Mesendoderm (in vitro differentiated cells): ENCODE data around the gene NEK7.
A peak's percentile ranks its signal among the peaks of the same experiment; 100 is the strongest.

Source experiments
- DNase-seq: peaks from one replicate; pipeline ENCODE4 v3.0.0; 2013
- H2AK5ac ChIP-seq: 2 replicates; pipeline ENCODE4 v1.6.1; 2013; ENCODE audit warnings: low read length, inconsistent platforms
- H2BK120ac ChIP-seq: 2 replicates; pipeline ENCODE4 v1.6.1; 2013; ENCODE audit warnings: low read depth, mild to moderate bottlenecking, low read length, moderate library complexity, mixed read lengths
- H2BK15ac ChIP-seq: replicated peaks from 2 replicates; pipeline ENCODE4 v1.6.1; 2013; ENCODE audit warnings: low read depth, mild to moderate bottlenecking, moderate library complexity
- H2BK5ac ChIP-seq: 2 replicates; pipeline ENCODE4 v1.6.1; 2013; ENCODE audit warnings: low read length, inconsistent platforms
- H3K18ac ChIP-seq: 2 replicates; pipeline ENCODE4 v1.6.1; 2013; ENCODE audit warnings: mild to moderate bottlenecking, low read length, mixed read lengths
- H3K23ac ChIP-seq: one replicate; pipeline ENCODE4 v1.6.1; 2013; ENCODE audit warnings: low read length
- H3K27ac ChIP-seq: 2 replicates; pipeline ENCODE4 v1.5.1; 2013; ENCODE audit warnings: low read depth, mild to moderate bottlenecking, inconsistent platforms, low read length, moderate library complexity
- H3K27me3 ChIP-seq: 2 replicates; pipeline ENCODE4 v1.6.1; 2013; ENCODE audit warnings: low read length, control low read depth, mild to moderate bottlenecking, inconsistent platforms; ENCODE audit not compliant: insufficient read depth, poor library complexity
- H3K36me3 ChIP-seq: 2 replicates; pipeline ENCODE4 v1.6.1; 2013; ENCODE audit warnings: low read length, inconsistent platforms; ENCODE audit not compliant: control insufficient read depth, insufficient read depth
- H3K4ac ChIP-seq: one replicate; pipeline ENCODE4 v1.6.1; 2013; ENCODE audit warnings: low read depth, mild to moderate bottlenecking, low read length, moderate library complexity
- H3K4me1 ChIP-seq: 2 replicates; pipeline ENCODE4 v1.6.1; 2013; ENCODE audit warnings: low read depth, low read length, inconsistent platforms; ENCODE audit not compliant: control insufficient read depth
- H3K4me2 ChIP-seq: 2 replicates; pipeline ENCODE4 v1.6.1; 2013; ENCODE audit warnings: low read length
- H3K4me3 ChIP-seq: 2 replicates; pipeline ENCODE4 v1.5.1; 2013; ENCODE audit warnings: mild to moderate bottlenecking, low read length
- H3K56ac ChIP-seq: one replicate; pipeline ENCODE4 v1.6.1; 2013; ENCODE audit warnings: low read length
- H3K79me1 ChIP-seq: 2 replicates; pipeline ENCODE4 v1.6.1; 2013; ENCODE audit warnings: low read length, inconsistent platforms
- H3K79me2 ChIP-seq: 2 replicates; pipeline ENCODE4 v1.6.1; 2013; ENCODE audit warnings: mild to moderate bottlenecking, low read length; ENCODE audit not compliant: control insufficient read depth, insufficient read depth
- H3K9ac ChIP-seq: 2 replicates; pipeline ENCODE4 v1.6.1; 2013; ENCODE audit warnings: low read length, inconsistent platforms
- H4K5ac ChIP-seq: one replicate; pipeline ENCODE4 v1.6.1; 2013; ENCODE audit warnings: low read length
- H4K8ac ChIP-seq: one replicate; pipeline ENCODE4 v1.6.1; 2013; ENCODE audit warnings: low read depth, mild to moderate bottlenecking, control low read depth, low read length, moderate library complexity
- WGBS: extraction: QIAGEN DNeasy Blood & Tissue Kit; methylation state at CpG from one replicate; pipeline ENCODE4 v1.1.7; 2013; ENCODE audit warnings: low lambda C conversion rate, missing lambda C conversion rate; ENCODE audit not compliant: insufficient coverage; ENCODE audit errors: extremely low coverage; 5-methylcytosine and 5-hydroxymethylcytosine counted together

NEK7 gene

DNA sequence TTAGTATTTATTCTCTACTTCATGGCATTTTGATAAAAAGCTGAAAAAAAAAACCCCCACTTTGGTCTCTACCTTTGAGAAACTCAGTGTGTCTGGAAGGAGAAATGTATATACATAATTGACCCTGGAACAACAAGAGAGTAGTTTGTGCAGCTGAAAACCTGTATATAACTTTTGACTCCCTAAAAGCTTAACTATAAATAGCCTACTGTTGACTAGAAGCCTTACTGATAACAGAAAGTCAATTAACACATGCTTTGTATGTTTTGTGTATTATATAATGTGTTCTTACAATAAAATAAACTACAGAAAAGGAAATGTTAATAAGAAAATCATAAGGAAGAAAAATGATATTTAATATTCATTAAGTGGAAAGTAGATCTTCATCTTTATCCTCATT is 88.0 kb downstream of the NEK7 start:
- H3K79me1 ChIP-seq: no peaks in the 10 kb centered on the region
- no peak overlapping the region for H2BK15ac ChIP-seq
- H2BK5ac ChIP-seq: no peak overlapping the region
- no peaks in the 10 kb centered on the region for H3K79me2 ChIP-seq
- H3K4me3 ChIP-seq: no peak overlapping the region
- no peak overlapping the region for H2BK120ac ChIP-seq
- no peak overlapping the region for H3K4ac ChIP-seq
- no peak overlapping the region for H4K8ac ChIP-seq
- no peak overlapping the region for H3K23ac ChIP-seq
- no peak overlapping the region for H4K5ac ChIP-seq
- H2AK5ac ChIP-seq: no peak overlapping the region
- H3K4me2 ChIP-seq: no peak overlapping the region
- no peaks in the 10 kb centered on the region for H3K36me3 ChIP-seq
- no peak overlapping the region for H3K27ac ChIP-seq
- H3K18ac ChIP-seq: no peak overlapping the region
- H3K4me1 ChIP-seq: peaks cover 6% of the 10 kb centered on the region
- no peak overlapping the region for H3K9ac ChIP-seq
- no peaks in the 10 kb centered on the region for H3K27me3 ChIP-seq
- H3K56ac ChIP-seq: no peak overlapping the region
- DNase-seq: no peak

DNA sequence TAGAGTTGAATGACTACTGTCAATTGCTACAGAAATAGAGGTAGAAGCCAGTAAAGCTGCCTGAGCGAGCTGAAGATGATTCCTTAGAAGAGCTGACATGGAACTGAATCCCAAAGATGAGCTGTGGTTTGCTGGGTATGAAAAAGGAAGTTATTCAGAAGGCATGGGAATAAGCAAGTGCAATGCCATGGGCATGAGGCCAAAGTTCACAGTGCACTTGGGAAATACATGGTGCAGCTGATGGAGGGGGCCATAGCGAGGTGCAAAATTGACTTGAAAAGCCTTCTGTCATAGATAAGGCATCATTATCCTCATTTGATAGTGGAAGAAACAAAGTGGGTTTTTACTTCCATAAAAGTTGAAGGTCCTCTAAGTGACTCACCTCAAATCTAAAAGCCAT is 88.6 kb downstream of the NEK7 start:
- H3K4me2 ChIP-seq: no peak overlapping the region
- no peaks in the 10 kb centered on the region for H3K36me3 ChIP-seq
- H2BK5ac ChIP-seq: no peak overlapping the region
- H2AK5ac ChIP-seq: no peak overlapping the region
- no peaks in the 10 kb centered on the region for H3K79me2 ChIP-seq
- H3K27ac ChIP-seq: peak overlapping the region; percentile 27
- no peak for DNase-seq
- no peak overlapping the region for H3K56ac ChIP-seq
- no peak overlapping the region for H3K18ac ChIP-seq
- H3K79me1 ChIP-seq: no peaks in the 10 kb centered on the region
- no peak overlapping the region for H3K9ac ChIP-seq
- H4K5ac ChIP-seq: no peak overlapping the region
- H3K4me1 ChIP-seq: peaks cover 6% of the 10 kb centered on the region
- H4K8ac ChIP-seq: no peak overlapping the region
- no peak overlapping the region for H3K4me3 ChIP-seq
- H2BK120ac ChIP-seq: no peak overlapping the region
- no peak overlapping the region for H2BK15ac ChIP-seq
- no peak overlapping the region for H3K23ac ChIP-seq
- H3K27me3 ChIP-seq: no peaks in the 10 kb centered on the region
- H3K4ac ChIP-seq: no peak overlapping the region
- WGBS: no CpG with 5 or more reads among the region's 2 CpGs

DNA sequence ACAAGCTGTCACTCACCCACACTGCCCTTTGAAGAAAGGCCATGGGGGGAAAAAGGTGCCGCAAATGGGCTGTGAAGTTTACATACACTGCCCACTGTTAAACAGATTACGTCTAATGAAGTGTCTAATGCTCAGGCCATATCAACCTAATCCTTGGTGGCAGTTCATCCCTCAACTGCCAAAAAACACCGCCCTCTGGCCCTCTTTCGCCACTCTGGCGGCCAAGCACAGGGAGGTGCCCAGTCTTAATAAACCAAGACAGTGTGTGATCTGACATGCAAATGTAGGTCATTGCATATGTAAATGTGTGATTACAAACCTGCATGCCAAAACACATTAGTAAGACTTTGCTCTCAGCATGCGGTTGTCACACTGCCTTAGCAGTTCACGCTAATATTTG is 89.5 kb downstream of the NEK7 start:
- H3K36me3 ChIP-seq: no peaks in the 10 kb centered on the region
- no peak overlapping the region for H2BK5ac ChIP-seq
- WGBS: no CpG with 5 or more reads among the region's 7 CpGs
- H3K79me2 ChIP-seq: no peaks in the 10 kb centered on the region
- H3K4me1 ChIP-seq: peaks cover 6% of the 10 kb centered on the region
- no peaks in the 10 kb centered on the region for H3K27me3 ChIP-seq
- no peak overlapping the region for H4K8ac ChIP-seq
- no peak overlapping the region for H2BK15ac ChIP-seq
- peak; percentile 78 for DNase-seq
- no peak overlapping the region for H4K5ac ChIP-seq
- H3K4me3 ChIP-seq: no peak overlapping the region
- H3K56ac ChIP-seq: no peak overlapping the region
- H2BK120ac ChIP-seq: no peak overlapping the region
- H2AK5ac ChIP-seq: no peak overlapping the region
- H3K9ac ChIP-seq: no peak overlapping the region
- H3K23ac ChIP-seq: no peak overlapping the region
- H3K4me2 ChIP-seq: no peak overlapping the region
- H3K4ac ChIP-seq: no peak overlapping the region
- no peak overlapping the region for H3K18ac ChIP-seq
- H3K27ac ChIP-seq: no peak overlapping the region
- no peaks in the 10 kb centered on the region for H3K79me1 ChIP-seq

DNA sequence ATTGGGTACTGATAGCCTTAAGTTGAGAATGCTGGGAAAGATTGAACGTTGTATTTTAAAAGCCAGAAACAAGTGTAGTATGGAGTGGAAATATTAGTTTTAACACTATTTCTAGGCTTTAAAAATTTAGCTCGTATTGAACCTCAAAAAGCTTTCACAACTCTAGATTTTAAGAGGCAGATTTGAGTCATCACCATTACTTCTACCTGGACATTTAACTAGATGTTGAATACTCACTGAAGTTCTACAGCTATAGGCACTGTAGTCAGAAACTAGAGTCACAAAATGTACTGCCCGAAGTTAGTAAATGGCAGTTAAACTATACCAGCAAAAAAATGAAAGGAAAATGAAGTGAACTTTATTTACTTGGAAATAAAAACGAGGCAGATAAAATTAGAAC is 96.5 kb downstream of the NEK7 start:
- Histone ChIP-seq H3K4me3 (no peak overlapping the region), H4K5ac (no peak overlapping the region), H3K27ac (no peak overlapping the region), H3K23ac (no peak overlapping the region), H3K56ac (no peak overlapping the region), H4K8ac (no peak overlapping the region), H3K4me2 (no peak overlapping the region), H3K36me3 (no peaks in the 10 kb centered on the region), H2BK5ac (no peak overlapping the region), H3K18ac (no peak overlapping the region), H3K79me2 (no peaks in the 10 kb centered on the region), H3K79me1 (no peaks in the 10 kb centered on the region), H2BK120ac (no peak overlapping the region), H3K4ac (no peak overlapping the region), H2AK5ac (no peak overlapping the region), H3K9ac (no peak overlapping the region), H3K4me1 (no peaks in the 10 kb centered on the region), H3K27me3 (no peaks in the 10 kb centered on the region), H2BK15ac (no peak overlapping the region)
- no peak for DNase-seq
- WGBS: 100% methylated on average over 1 of the region's 4 CpGs

DNA sequence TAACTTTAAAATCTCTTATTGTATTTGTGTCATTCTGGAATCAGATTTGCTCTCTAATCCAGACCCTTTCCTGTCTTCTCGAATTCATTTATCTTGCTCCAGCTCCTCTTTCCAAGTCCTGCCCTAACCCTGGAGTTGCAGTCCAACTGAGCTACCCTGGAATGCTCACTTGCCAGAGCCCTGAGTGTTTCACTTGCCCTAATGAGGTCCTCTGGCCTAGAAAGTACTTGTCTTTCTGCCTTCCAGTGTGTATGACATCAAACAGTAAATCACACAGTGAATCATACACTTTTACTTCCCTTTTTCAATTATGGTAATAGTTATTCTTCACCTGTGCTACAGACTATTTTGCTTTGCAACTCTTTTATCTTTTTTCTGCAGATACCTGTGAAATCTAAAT is 96.9 kb downstream of the NEK7 start:
- H2BK120ac ChIP-seq: no peak overlapping the region
- H3K4me1 ChIP-seq: no peaks in the 10 kb centered on the region
- H2BK15ac ChIP-seq: no peak overlapping the region
- H3K4me3 ChIP-seq: no peak overlapping the region
- no peak overlapping the region for H3K27ac ChIP-seq
- no peak overlapping the region for H3K4ac ChIP-seq
- no peaks in the 10 kb centered on the region for H3K79me1 ChIP-seq
- no peak overlapping the region for H3K4me2 ChIP-seq
- WGBS: no CpG with 5 or more reads among the region's 1 CpG
- no peak overlapping the region for H2AK5ac ChIP-seq
- H3K9ac ChIP-seq: no peak overlapping the region
- H4K5ac ChIP-seq: no peak overlapping the region
- DNase-seq: no peak
- H3K23ac ChIP-seq: no peak overlapping the region
- no peaks in the 10 kb centered on the region for H3K27me3 ChIP-seq
- no peak overlapping the region for H2BK5ac ChIP-seq
- no peak overlapping the region for H3K18ac ChIP-seq
- no peak overlapping the region for H4K8ac ChIP-seq
- no peak overlapping the region for H3K56ac ChIP-seq
- H3K79me2 ChIP-seq: no peaks in the 10 kb centered on the region
- no peaks in the 10 kb centered on the region for H3K36me3 ChIP-seq

DNA sequence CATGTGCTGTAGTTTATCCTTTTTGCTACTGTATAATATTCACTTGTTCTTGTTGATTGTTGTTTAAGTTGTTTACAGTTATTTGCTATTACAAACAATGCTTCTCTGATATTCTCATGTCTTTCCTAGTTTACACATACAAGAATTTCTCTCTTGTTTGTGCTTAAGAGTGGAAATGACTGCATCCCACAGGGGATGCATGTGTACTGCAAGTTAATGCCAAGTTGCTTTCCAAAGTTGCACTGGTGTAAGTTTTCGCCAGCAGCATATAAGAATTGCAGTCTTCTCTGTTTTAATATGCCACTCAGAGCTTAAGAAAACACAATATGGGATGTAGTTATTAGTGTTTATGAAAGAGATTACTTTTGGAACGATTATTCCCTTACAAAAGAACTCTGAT is 97.7 kb downstream of the NEK7 start:
- Histone ChIP-seq H3K79me2 (no peaks in the 10 kb centered on the region), H4K8ac (no peak overlapping the region), H2BK120ac (no peak overlapping the region), H3K27me3 (no peaks in the 10 kb centered on the region), H3K23ac (no peak overlapping the region), H4K5ac (no peak overlapping the region), H3K4me1 (no peaks in the 10 kb centered on the region), H3K36me3 (no peaks in the 10 kb centered on the region), H3K4me3 (no peak overlapping the region), H2BK15ac (no peak overlapping the region), H3K9ac (no peak overlapping the region), H3K27ac (no peak overlapping the region), H3K4ac (no peak overlapping the region), H3K56ac (no peak overlapping the region), H3K4me2 (no peak overlapping the region), H2BK5ac (no peak overlapping the region), H3K18ac (no peak overlapping the region), H2AK5ac (no peak overlapping the region), H3K79me1 (no peaks in the 10 kb centered on the region)
- WGBS: no CpG with 5 or more reads among the region's 2 CpGs
- DNase-seq: no peak
